ENCODE results near the gene DRGX. TPM values are rescaled to one million over a fixed set of nuclear protein-coding genes. Genes with fewer than 3 reads are reported as not detected.

The DRGX gene
- total and polyA plus RNA-seq, 2 donors = 0.05 to 0.30 TPM

DNA sequence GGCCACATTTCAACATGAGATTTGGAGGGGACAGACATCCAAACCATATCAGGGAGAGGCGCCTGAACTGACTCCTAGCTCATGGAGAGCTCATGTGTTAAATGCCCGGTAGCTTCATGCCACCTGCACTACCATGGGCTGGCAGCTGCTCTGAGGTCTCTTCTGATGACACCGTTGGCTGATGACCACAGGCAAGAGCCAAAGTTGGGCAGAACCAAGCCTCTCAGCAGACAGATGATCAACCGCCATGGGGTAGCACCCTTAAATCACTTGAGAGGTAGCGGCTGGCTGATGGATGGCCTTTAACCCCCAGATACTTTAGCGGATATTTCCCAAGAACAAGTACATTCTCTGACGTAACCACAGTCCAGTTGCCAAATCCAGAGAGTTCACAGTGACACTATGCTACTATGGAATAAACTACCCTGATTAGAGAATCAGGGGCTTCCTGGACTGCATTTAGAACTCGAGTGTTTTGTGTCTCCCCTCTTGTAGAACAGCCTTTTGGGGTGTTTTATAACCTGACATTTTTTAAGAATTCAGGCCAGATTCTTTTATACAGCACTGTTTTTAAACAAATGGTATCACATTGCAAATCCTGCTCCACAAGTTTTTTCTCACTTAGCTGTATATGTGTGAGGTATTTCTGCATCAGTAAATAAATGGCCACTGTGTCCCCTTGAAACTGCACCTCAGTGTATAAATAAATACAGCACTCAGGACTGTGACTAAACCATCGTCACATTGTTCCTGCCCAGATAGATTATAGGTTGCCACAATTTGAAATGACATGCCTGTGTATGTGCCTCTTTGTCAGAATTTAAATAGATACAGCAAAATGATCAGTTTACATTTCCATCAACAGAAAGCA is 30.8 kb upstream of the DRGX start:
- no peak for DNase-seq (ENCODE audit: low read depth in 6 of 9, low spot score in 9 of 9)
- Histone ChIP-seq H3K9me3 (ENCODE audit: control insufficient read depth in 2 of 2, insufficient read depth in 1 of 2, low read length in 1 of 2) (peaks cover 0 to 20% of the 10 kb centered on the region in 2 donors), H3K4me1 (ENCODE audit: control insufficient read depth in 2 of 2, insufficient read depth in 2 of 2, low read length in 2 of 2) (no peaks in the 10 kb centered on the region), H3K27me3 (ENCODE audit: control insufficient read depth in 2 of 2, insufficient read depth in 1 of 2, low read length in 1 of 2) (no peaks in the 10 kb centered on the region), H3K36me3 (ENCODE audit: control insufficient read depth in 2 of 2, insufficient read depth in 2 of 2, low read length in 1 of 2) (no peaks in the 10 kb centered on the region), H3K4me3 (ENCODE audit: low read length in 2 of 2) (no peak overlapping the region), H3K27ac (ENCODE audit: low read depth in 1 of 2, low read length in 1 of 2) (no peak overlapping the region)
- WGBS = 95% methylated on average over 9 of the region's 9 CpGs

DNA sequence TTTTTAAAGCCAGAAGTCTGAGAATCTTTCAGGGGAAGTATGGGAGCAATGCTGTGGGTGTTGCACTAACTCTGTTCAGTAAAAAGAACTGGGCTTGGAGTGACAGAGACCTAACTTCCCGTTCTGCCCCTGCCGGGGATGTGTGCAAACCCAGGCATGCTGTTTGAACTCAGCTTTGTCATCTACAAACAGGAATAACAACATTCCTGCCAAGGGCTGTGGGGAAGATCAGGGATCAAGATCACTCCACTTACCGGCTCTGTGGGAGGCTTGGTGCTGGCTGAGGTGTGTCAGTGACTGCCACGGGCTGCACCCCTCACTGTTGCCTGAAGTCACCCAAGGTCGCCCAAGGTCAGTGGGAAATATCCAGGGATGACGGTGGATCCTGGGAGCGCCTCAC is 23.1 kb upstream of the DRGX start:
- Histone ChIP-seq H3K9me3 (ENCODE audit: control insufficient read depth in 2 of 2, insufficient read depth in 1 of 2, low read length in 1 of 2) (no peaks in the 10 kb centered on the region), H3K36me3 (ENCODE audit: control insufficient read depth in 2 of 2, insufficient read depth in 2 of 2, low read length in 1 of 2) (no peaks in the 10 kb centered on the region), H3K4me1 (ENCODE audit: control insufficient read depth in 2 of 2, insufficient read depth in 2 of 2, low read length in 2 of 2) (no peaks in the 10 kb centered on the region), H3K27me3 (ENCODE audit: control insufficient read depth in 2 of 2, insufficient read depth in 1 of 2, low read length in 1 of 2) (no peaks in the 10 kb centered on the region), H3K27ac (ENCODE audit: low read depth in 1 of 2, low read length in 1 of 2) (no peak overlapping the region), H3K4me3 (ENCODE audit: low read length in 2 of 2) (no peak overlapping the region)
- WGBS = 81% methylated on average over 7 of the region's 7 CpGs
- no peak for DNase-seq (ENCODE audit: low read depth in 6 of 9, low spot score in 9 of 9)

DNA sequence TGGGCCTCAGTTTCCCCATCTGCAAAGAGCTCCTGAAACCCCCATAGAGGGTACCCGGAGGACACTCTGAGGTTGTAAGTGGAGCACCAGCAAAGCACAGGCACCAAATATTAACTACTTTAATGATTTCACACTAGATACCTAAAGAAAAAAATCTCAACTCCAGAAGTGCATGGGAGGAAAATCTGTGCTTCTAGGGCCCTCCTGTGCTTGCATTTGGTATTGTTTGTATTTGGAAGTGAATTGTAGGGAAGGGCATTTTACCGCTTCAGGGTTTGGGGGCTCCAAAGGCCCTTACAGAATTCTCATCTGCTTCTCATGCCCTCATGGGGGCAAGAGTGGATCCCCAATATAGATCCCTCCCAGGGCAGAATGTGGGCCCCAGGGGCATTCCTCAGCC is 22.4 kb upstream of the DRGX start:
- 99% methylated on average over 2 of the region's 2 CpGs for WGBS
- Histone ChIP-seq H3K4me1 (ENCODE audit: control insufficient read depth in 2 of 2, insufficient read depth in 2 of 2, low read length in 2 of 2) (no peaks in the 10 kb centered on the region), H3K36me3 (ENCODE audit: control insufficient read depth in 2 of 2, insufficient read depth in 2 of 2, low read length in 1 of 2) (no peaks in the 10 kb centered on the region), H3K4me3 (ENCODE audit: low read length in 2 of 2) (no peak overlapping the region), H3K27me3 (ENCODE audit: control insufficient read depth in 2 of 2, insufficient read depth in 1 of 2, low read length in 1 of 2) (no peaks in the 10 kb centered on the region), H3K9me3 (ENCODE audit: control insufficient read depth in 2 of 2, insufficient read depth in 1 of 2, low read length in 1 of 2) (no peaks in the 10 kb centered on the region), H3K27ac (ENCODE audit: low read depth in 1 of 2, low read length in 1 of 2) (no peak overlapping the region)
- no peak for DNase-seq (ENCODE audit: low read depth in 6 of 9, low spot score in 9 of 9)

DNA sequence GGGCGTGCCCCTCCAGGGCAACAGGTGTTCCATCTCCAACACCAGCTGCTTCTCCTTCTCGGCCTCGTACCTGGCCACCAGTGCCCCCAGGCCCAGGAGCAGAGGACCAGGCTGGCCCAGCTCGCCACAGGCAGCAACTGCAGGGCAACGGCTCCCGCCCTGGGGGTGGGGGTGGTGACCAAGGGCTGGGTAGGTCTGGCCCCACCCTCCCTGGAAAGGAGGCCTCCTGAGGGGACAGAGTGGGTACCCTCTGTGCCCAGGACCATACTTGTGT is 22.1 kb upstream of the DRGX start:
- Histone ChIP-seq H3K4me1 (ENCODE audit: control insufficient read depth in 2 of 2, insufficient read depth in 2 of 2, low read length in 2 of 2) (no peaks in the 10 kb centered on the region), H3K9me3 (ENCODE audit: control insufficient read depth in 2 of 2, insufficient read depth in 1 of 2, low read length in 1 of 2) (no peaks in the 10 kb centered on the region), H3K27ac (ENCODE audit: low read depth in 1 of 2, low read length in 1 of 2) (no peak overlapping the region), H3K36me3 (ENCODE audit: control insufficient read depth in 2 of 2, insufficient read depth in 2 of 2, low read length in 1 of 2) (no peaks in the 10 kb centered on the region), H3K27me3 (ENCODE audit: control insufficient read depth in 2 of 2, insufficient read depth in 1 of 2, low read length in 1 of 2) (no peaks in the 10 kb centered on the region), H3K4me3 (ENCODE audit: low read length in 2 of 2) (no peak overlapping the region)
- DNase-seq (ENCODE audit: low read depth in 6 of 9, low spot score in 9 of 9) = no peak
- 96% methylated on average over 6 of the region's 6 CpGs for WGBS

- H3K9me3 ChIP-seq (ENCODE audit: control insufficient read depth in 2 of 2, insufficient read depth in 1 of 2, low read length in 1 of 2) = no peaks in the 10 kb centered on the region
- no peaks in the 10 kb centered on the region for H3K36me3 ChIP-seq (ENCODE audit: control insufficient read depth in 2 of 2, insufficient read depth in 2 of 2, low read length in 1 of 2)
- 94% methylated on average over 29 of the region's 29 CpGs for WGBS
- no peak for DNase-seq (ENCODE audit: low read depth in 6 of 9, low spot score in 9 of 9)
- H3K4me3 ChIP-seq (ENCODE audit: low read length in 2 of 2) = no peak overlapping the region
- H3K27ac ChIP-seq (ENCODE audit: low read depth in 1 of 2, low read length in 1 of 2) = no peak overlapping the region
- no peaks in the 10 kb centered on the region for H3K4me1 ChIP-seq (ENCODE audit: control insufficient read depth in 2 of 2, insufficient read depth in 2 of 2, low read length in 2 of 2)
- H3K27me3 ChIP-seq (ENCODE audit: control insufficient read depth in 2 of 2, insufficient read depth in 1 of 2, low read length in 1 of 2) = peaks cover 0 to 4% of the 10 kb centered on the region in 2 donors
Measured at GRCh38 chr10:49417311-49418052, 21.6 kb upstream of the DRGX start.

DNA sequence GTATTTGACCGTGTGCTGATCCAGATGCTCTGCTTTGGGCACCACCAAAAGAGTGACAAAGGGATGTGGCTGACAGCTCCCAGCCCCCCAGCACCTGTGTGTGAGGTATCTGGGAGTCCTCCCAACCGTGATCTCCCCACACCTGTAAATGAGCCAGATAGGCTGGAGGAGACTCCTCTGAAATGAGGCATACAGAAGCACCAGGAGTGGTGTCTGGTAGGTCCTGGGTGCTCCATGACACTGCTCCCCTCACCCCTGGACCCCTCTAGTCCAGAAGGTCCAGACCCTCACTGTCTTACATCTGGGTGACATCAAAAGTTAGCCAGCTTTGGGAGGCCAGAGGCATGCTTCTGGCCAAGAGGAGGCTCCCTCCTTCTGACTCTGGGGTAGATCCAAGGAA is 20.0 kb upstream of the DRGX start:
- Histone ChIP-seq H3K27ac (ENCODE audit: low read depth in 1 of 2, low read length in 1 of 2) (no peak overlapping the region), H3K4me1 (ENCODE audit: control insufficient read depth in 2 of 2, insufficient read depth in 2 of 2, low read length in 2 of 2) (no peaks in the 10 kb centered on the region), H3K27me3 (ENCODE audit: control insufficient read depth in 2 of 2, insufficient read depth in 1 of 2, low read length in 1 of 2) (peaks cover 0 to 7% of the 10 kb centered on the region in 2 donors), H3K9me3 (ENCODE audit: control insufficient read depth in 2 of 2, insufficient read depth in 1 of 2, low read length in 1 of 2) (no peaks in the 10 kb centered on the region), H3K36me3 (ENCODE audit: control insufficient read depth in 2 of 2, insufficient read depth in 2 of 2, low read length in 1 of 2) (no peaks in the 10 kb centered on the region), H3K4me3 (ENCODE audit: low read length in 2 of 2) (no peak overlapping the region)
- no peak for DNase-seq (ENCODE audit: low read depth in 6 of 9, low spot score in 9 of 9)
- 88% methylated on average over 2 of the region's 2 CpGs for WGBS

DNA sequence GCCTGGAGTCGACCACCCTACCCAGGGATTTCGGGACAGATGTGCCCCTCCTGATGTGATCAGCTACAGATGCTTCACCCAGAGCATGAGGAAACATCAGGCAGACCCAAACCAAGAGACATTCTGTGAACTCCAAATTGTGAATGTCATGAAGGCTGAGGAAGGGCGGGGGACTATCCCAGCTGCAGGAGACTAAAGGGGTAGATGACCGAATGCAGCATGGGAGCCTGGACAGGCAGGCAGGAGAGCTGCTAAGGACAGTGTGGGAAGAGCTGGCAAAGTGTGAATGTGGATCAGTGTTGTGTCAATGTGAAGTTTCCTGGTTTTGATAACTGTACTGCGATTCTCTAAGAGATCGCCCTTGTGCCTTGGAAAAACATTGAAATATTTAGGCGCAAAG is 19.2 kb upstream of the DRGX start:
- no peak for DNase-seq (ENCODE audit: low read depth in 6 of 9, low spot score in 9 of 9)
- Histone ChIP-seq H3K9me3 (ENCODE audit: control insufficient read depth in 2 of 2, insufficient read depth in 1 of 2, low read length in 1 of 2) (no peaks in the 10 kb centered on the region), H3K4me3 (ENCODE audit: low read length in 2 of 2) (no peak overlapping the region), H3K4me1 (ENCODE audit: control insufficient read depth in 2 of 2, insufficient read depth in 2 of 2, low read length in 2 of 2) (no peaks in the 10 kb centered on the region), H3K27ac (ENCODE audit: low read depth in 1 of 2, low read length in 1 of 2) (no peak overlapping the region), H3K36me3 (ENCODE audit: control insufficient read depth in 2 of 2, insufficient read depth in 2 of 2, low read length in 1 of 2) (no peaks in the 10 kb centered on the region), H3K27me3 (ENCODE audit: control insufficient read depth in 2 of 2, insufficient read depth in 1 of 2, low read length in 1 of 2) (peaks cover 0 to 15% of the 10 kb centered on the region in 2 donors)
- WGBS = 96% methylated on average over 7 of the region's 7 CpGs

DNA sequence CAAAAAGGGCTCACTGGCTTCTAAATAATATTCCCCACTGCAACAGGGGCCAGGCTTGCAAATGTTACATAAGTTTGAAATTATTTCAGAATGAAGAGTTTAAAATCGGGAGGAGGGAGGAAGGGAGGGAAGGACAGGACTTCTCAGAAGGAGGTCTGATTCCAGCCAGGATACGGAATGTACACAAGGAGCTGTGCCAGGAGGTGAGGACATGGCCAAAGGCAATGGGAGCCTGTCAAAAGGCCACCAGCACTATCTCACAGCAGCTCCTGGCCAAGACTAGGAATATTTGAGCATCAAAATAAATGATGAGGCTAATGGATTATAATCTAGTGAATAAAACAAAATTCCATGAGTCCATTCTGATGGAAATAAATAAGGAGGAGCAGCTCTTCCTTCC is 18.6 kb upstream of the DRGX start:
- WGBS = 95% methylated on average over 2 of the region's 2 CpGs
- H3K9me3 ChIP-seq (ENCODE audit: control insufficient read depth in 2 of 2, insufficient read depth in 1 of 2, low read length in 1 of 2) = no peaks in the 10 kb centered on the region
- peaks cover 0 to 21% of the 10 kb centered on the region in 2 donors for H3K27me3 ChIP-seq (ENCODE audit: control insufficient read depth in 2 of 2, insufficient read depth in 1 of 2, low read length in 1 of 2)
- DNase-seq (ENCODE audit: low read depth in 6 of 9, low spot score in 9 of 9) = no peak
- H3K4me1 ChIP-seq (ENCODE audit: control insufficient read depth in 2 of 2, insufficient read depth in 2 of 2, low read length in 2 of 2) = no peaks in the 10 kb centered on the region
- no peak overlapping the region for H3K27ac ChIP-seq (ENCODE audit: low read depth in 1 of 2, low read length in 1 of 2)
- H3K36me3 ChIP-seq (ENCODE audit: control insufficient read depth in 2 of 2, insufficient read depth in 2 of 2, low read length in 1 of 2) = no peaks in the 10 kb centered on the region
- no peak overlapping the region for H3K4me3 ChIP-seq (ENCODE audit: low read length in 2 of 2)

GRCh38 chr10:49412571-49412970 is 16.7 kb upstream of the DRGX start:
- Histone ChIP-seq H3K4me3 (ENCODE audit: low read length in 2 of 2) (no peak overlapping the region), H3K27me3 (ENCODE audit: control insufficient read depth in 2 of 2, insufficient read depth in 1 of 2, low read length in 1 of 2) (peaks cover 0 to 38% of the 10 kb centered on the region in 2 donors), H3K36me3 (ENCODE audit: control insufficient read depth in 2 of 2, insufficient read depth in 2 of 2, low read length in 1 of 2) (no peaks in the 10 kb centered on the region), H3K9me3 (ENCODE audit: control insufficient read depth in 2 of 2, insufficient read depth in 1 of 2, low read length in 1 of 2) (no peaks in the 10 kb centered on the region), H3K27ac (ENCODE audit: low read depth in 1 of 2, low read length in 1 of 2) (no peak overlapping the region), H3K4me1 (ENCODE audit: control insufficient read depth in 2 of 2, insufficient read depth in 2 of 2, low read length in 2 of 2) (no peaks in the 10 kb centered on the region)
- no peak for DNase-seq (ENCODE audit: low read depth in 6 of 9, low spot score in 9 of 9)
- 95% methylated on average over 4 of the region's 4 CpGs for WGBS
